Measurements from ENCODE around the gene OR6S1. TPM values are rescaled to one million over a fixed set of nuclear protein-coding genes. Genes with fewer than 3 reads are reported as not detected.

OR6S1 gene
- total and polyA plus RNA-seq, 2 donors (not counting 3 experiments of a cell fraction or from before 2014, with no cell fraction given): not detected

- ChIA-PET POLR2A (interaction anchor here (1.5 to 1.9 kb wide), 2 partner anchors 69 to 271 kb away, joined by 4 to 8 read pairs; partner anchors contain the start of gene PARP2), CTCF (interaction anchor here (0.6 to 3.0 kb wide), 15 partner anchors 8 to 286 kb away, joined by 3 to 49 read pairs (median 6); partner anchors contain the start of genes ANG, PARP2, RNASE1 and RNASE4)
- no peaks in the 10 kb centered on the region for H4K20me1 ChIP-seq (replicated peaks; ENCODE audit: control insufficient read depth, extremely low read depth, insufficient read depth, low read length)
- H3K4me1 ChIP-seq (ENCODE audit: control insufficient read depth, extremely low read depth, insufficient read depth, low read length): peaks cover 11% of the 10 kb centered on the region
- H3K27ac ChIP-seq (ENCODE audit: insufficient read depth, low read depth, low read length): peak overlapping the region; percentile 27
- FAIRE-seq (peak; percentile 66), DNase-seq (ENCODE audit: low read depth, low spot score) (peak; percentile 28)
- TF ChIP-seq POLR2A (IDR thresholded peaks at IDR 0.05; ENCODE audit: low read depth, low read length) (no peak), MYC (IDR thresholded peaks at IDR 0.05; ENCODE audit: low read depth, low read length) (no peak), POLR2AphosphoS5 (IDR thresholded peaks at IDR 0.05; ENCODE audit: insufficient read depth, low read depth, low read length) (no peak), JUN (IDR thresholded peaks at IDR 0.05; ENCODE audit: borderline replicate concordance, insufficient read depth, insufficient read length, low read depth) (no peak), CTCF (IDR thresholded peaks at IDR 0.05; ENCODE audit: extremely low read depth in 1 of 2, insufficient read depth in 1 of 2, low read depth in 1 of 2, low read length in 2 of 2) (no peak), MAX (IDR thresholded peaks at IDR 0.05; ENCODE audit: insufficient read depth, insufficient read length) (no peak), GATA2 (IDR thresholded peaks at IDR 0.05; ENCODE audit: insufficient read depth, insufficient read length, low read depth, low read length) (no peak), FOS (IDR thresholded peaks at IDR 0.05; ENCODE audit: borderline replicate concordance, insufficient read depth, low read length) (no peak), EZH2 (IDR thresholded peaks at IDR 0.05; ENCODE audit: borderline replicate concordance, low read depth, low read length, severe bottlenecking) (no peak)
- dilution Hi-C loops (cut with MboI; ENCODE audit: extremely low pct_ligation_motif_present, low sequenced_read_pairs): no loop called here
- H3K36me3 ChIP-seq (ENCODE audit: control insufficient read depth in 2 of 2, extremely low read depth in 1 of 2, insufficient read depth in 2 of 2, low read length in 2 of 2): no peaks in the 10 kb centered on the region
- no peaks in the 10 kb centered on the region for H3K9me3 ChIP-seq (replicated peaks; ENCODE audit: control insufficient read depth, insufficient read depth, low read length)
- no peaks in the 10 kb centered on the region for H3K79me2 ChIP-seq (ENCODE audit: control insufficient read depth, insufficient read depth, low read length)
- no TSS peak for BruUV-seq (replicated peaks)
- H2AFZ ChIP-seq (ENCODE audit: low read depth, low read length): peak overlapping the region; percentile 85
- peak overlapping the region; percentile 76 for H3K9ac ChIP-seq (replicated peaks; ENCODE audit: extremely low read depth, insufficient read depth, low read length)
- H3K27me3 ChIP-seq (ENCODE audit: control insufficient read depth in 2 of 2, insufficient read depth in 2 of 2, low read length in 2 of 2): peaks cover 8 to 10% of the 10 kb centered on the region in 2 experiments
- no peaks in the 10 kb centered on the region for H3K9me1 ChIP-seq (replicated peaks; ENCODE audit: control insufficient read depth, extremely low read depth, insufficient read depth, low read length)
- intact Hi-C loops (cut with micrococcal nuclease): loop anchor here (5.0 kb wide), 2 partner anchors 243 to 358 kb away; no protein-coding TSS in a partner anchor
- H3K4me3 ChIP-seq (replicated peaks in 1 of 3; ENCODE audit: insufficient read depth in 1 of 3, low read depth in 1 of 3, low read length in 3 of 3): peak overlapping the region; percentile 48 to 86 (median 70)
- H3K4me2 ChIP-seq (ENCODE audit: insufficient read depth, low read length): peak overlapping the region; percentile 92
These were observed 27.3 kb downstream of the OR6S1 start for GRCh38 chr14:20614038-20614840.
